Hindlimb muscle (tissue), 1 donor: ENCODE results near the gene TMEM263. TPM values are rescaled to one million over a fixed set of nuclear protein-coding genes. Genes with fewer than 3 reads are reported as not detected.
"Not testable (repeated sequence)": the region's sequence is repeated elsewhere in the genome, so short reads cannot be mapped to it uniquely, and the experiment has no call there.

Source experiments
- DNase-seq: peaks from one replicate; pipeline ENCODE4 v3.0.0-alpha.2; 2013
- polyA plus RNA-seq: library from polyadenylated mRNA; unstranded; fragments of 120-200 nt; gene quantifications from one replicate; pipeline ENCODE4 v1.2.1, GENCODE V29; 2013; ENCODE audit not compliant: insufficient read length

Gene TMEM263
- polyA plus RNA-seq = 56.7 TPM

- peak; percentile 99 for DNase-seq
Observed at GRCh38 chr12:106955377-106956047, at the start of gene TMEM263. Gene TMEM263 (plus strand): TSS chr12:106955907. CDS start chr12:106967117, 11,210 bp downstream.

- DNase-seq = no peak
Observed at GRCh38 chr12:106906715-106907114, 49.0 kb upstream of the TMEM263 start.

- no peak for DNase-seq
Observed at GRCh38 chr12:106907411-106907810, 48.3 kb upstream of the TMEM263 start.

GRCh38 chr12:106907846-106908245 is 47.9 kb upstream of the TMEM263 start:
- DNase-seq = no peak

- DNase-seq = no peak
Observed at GRCh38 chr12:106908561-106908960, 47.1 kb upstream of the TMEM263 start.

- no peak for DNase-seq
Observed at GRCh38 chr12:106910202-106910601, 45.5 kb upstream of the TMEM263 start.

- no peak for DNase-seq
Observed at GRCh38 chr12:106911581-106911980, 44.1 kb upstream of the TMEM263 start.

GRCh38 chr12:106913456-106913855 is 42.3 kb upstream of the TMEM263 start:
- no peak for DNase-seq

GRCh38 chr12:106914796-106915634 is 40.7 kb upstream of the TMEM263 start:
- DNase-seq = no peak

GRCh38 chr12:106915635-106916026 is 40.1 kb upstream of the TMEM263 start:
- DNase-seq = no peak

- no peak for DNase-seq
Observed at GRCh38 chr12:106917503-106917902, 38.2 kb upstream of the TMEM263 start.

GRCh38 chr12:106918746-106919145 is 37.0 kb upstream of the TMEM263 start:
- DNase-seq = no peak

GRCh38 chr12:106919910-106920544 is 35.7 kb upstream of the TMEM263 start:
- DNase-seq = peak; percentile 32

- DNase-seq = not testable (repeated sequence)
Observed at GRCh38 chr12:106921976-106922375, 33.7 kb upstream of the TMEM263 start.

- not testable (repeated sequence) for DNase-seq
Observed at GRCh38 chr12:106923594-106923993, 32.1 kb upstream of the TMEM263 start.

- DNase-seq = no peak
Observed at GRCh38 chr12:106924268-106924861, 31.3 kb upstream of the TMEM263 start.

- no peak for DNase-seq
Observed at GRCh38 chr12:106926657-106927056, 29.1 kb upstream of the TMEM263 start.

- DNase-seq = no peak
Observed at GRCh38 chr12:106934277-106934676, 21.4 kb upstream of the TMEM263 start.

GRCh38 chr12:106941481-106942156 is 14.1 kb upstream of the TMEM263 start:
- DNase-seq = no peak

GRCh38 chr12:106942775-106943174 is 12.9 kb upstream of the TMEM263 start:
- no peak for DNase-seq

- no peak for DNase-seq
Observed at GRCh38 chr12:106945261-106945851, 10.4 kb upstream of the TMEM263 start.

GRCh38 chr12:106947461-106947860 is 8.2 kb upstream of the TMEM263 start:
- DNase-seq = no peak
